Endothelial cell (in vitro differentiated cells): ENCODE measurements around the gene FASLG. TPM values are rescaled to one million over a fixed set of nuclear protein-coding genes. Genes with fewer than 3 reads are reported as not detected.
"Not testable (repeated sequence)": the region's sequence is repeated elsewhere in the genome, so short reads cannot be mapped to it uniquely, and the experiment has no call there.

Experiments used
- DNase-seq: peaks from one replicate; pipeline ENCODE4 v3.0.0; 2021; ENCODE audit warnings: low spot score
- H3K27ac Mint-ChIP-seq: one replicate; pipeline ENCODE4 v1.8.0; 2021; ENCODE audit warnings: mixed read lengths, inconsistent platforms; ENCODE audit not compliant: unreplicated experiment
- H3K27me3 Mint-ChIP-seq: one replicate; pipeline ENCODE4 v1.8.0; 2021; ENCODE audit warnings: mild to moderate bottlenecking, moderate library complexity, mixed read lengths, inconsistent platforms; ENCODE audit not compliant: unreplicated experiment
- H3K36me3 Mint-ChIP-seq: one replicate; pipeline ENCODE4 v1.8.0; 2021; ENCODE audit warnings: mild to moderate bottlenecking, low read depth, mixed read lengths, inconsistent platforms; ENCODE audit not compliant: unreplicated experiment
- H3K4me1 Mint-ChIP-seq: one replicate; pipeline ENCODE4 v1.8.0; 2021; ENCODE audit warnings: mild to moderate bottlenecking, mixed read lengths, inconsistent platforms; ENCODE audit not compliant: unreplicated experiment
- H3K4me3 Mint-ChIP-seq: one replicate; pipeline ENCODE4 v1.8.0; 2021; ENCODE audit warnings: mild to moderate bottlenecking, mixed read lengths, inconsistent platforms; ENCODE audit not compliant: unreplicated experiment
- H3K9me3 Mint-ChIP-seq: one replicate; pipeline ENCODE4 v1.8.0; 2021; ENCODE audit warnings: mixed read lengths, inconsistent platforms; ENCODE audit not compliant: unreplicated experiment
- CTCF ChIP-seq: fragments of 200-600 bp; sonication (generic); IDR thresholded peaks from one replicate; pipeline ENCODE4 v1.5.0; 2021; ENCODE audit warnings: antibody characterized with exemption; ENCODE audit not compliant: unreplicated experiment
- total RNA-seq: library from RNA; stranded (reverse); fragmentation: NEBNext Ultra II Directional; extraction: Animal tissue kit (Norgen Biotek cat#: 25700); gene quantifications from one replicate; pipeline ENCODE4 v1.2.1, GENCODE V29; 2021; ENCODE audit not compliant: unreplicated experiment

The FASLG gene
- total RNA-seq, 1 donor from 2014 or later = not detected

GRCh38 chr1:172680733-172681275 lies 21.9 kb downstream of the FASLG start:
- no peaks in the 10 kb centered on the region for H3K9me3 Mint-ChIP-seq
- peaks cover 16% of the 10 kb centered on the region for H3K4me1 Mint-ChIP-seq
- no peak for TF ChIP-seq CTCF
- H3K36me3 Mint-ChIP-seq = no peaks in the 10 kb centered on the region
- no peak for DNase-seq
- H3K4me3 Mint-ChIP-seq = no peak overlapping the region
- H3K27me3 Mint-ChIP-seq = peaks cover 1% of the 10 kb centered on the region
- no peak overlapping the region for H3K27ac Mint-ChIP-seq

- Mint-ChIP-seq H3K36me3 (no peaks in the 10 kb centered on the region), H3K27me3 (no peaks in the 10 kb centered on the region), H3K9me3 (no peaks in the 10 kb centered on the region), H3K27ac (no peak overlapping the region), H3K4me3 (no peak overlapping the region), H3K4me1 (peaks cover 16% of the 10 kb centered on the region)
- DNase-seq = no peak
- TF ChIP-seq CTCF = no peak
Measured at GRCh38 chr1:172682812-172683211, 23.9 kb downstream of the FASLG start.

- H3K9me3 Mint-ChIP-seq = no peaks in the 10 kb centered on the region
- H3K27ac Mint-ChIP-seq = no peak overlapping the region
- DNase-seq = no peak
- no peak overlapping the region for H3K4me3 Mint-ChIP-seq
- TF ChIP-seq CTCF = no peak
- H3K27me3 Mint-ChIP-seq = no peaks in the 10 kb centered on the region
- H3K4me1 Mint-ChIP-seq = peaks cover 3% of the 10 kb centered on the region
- peaks cover 10% of the 10 kb centered on the region for H3K36me3 Mint-ChIP-seq
Measured at GRCh38 chr1:172686143-172686542, 27.2 kb downstream of the FASLG start.

GRCh38 chr1:172688428-172689085 lies 29.7 kb downstream of the FASLG start:
- not testable (repeated sequence) for H3K4me1 Mint-ChIP-seq, H3K27ac Mint-ChIP-seq, H3K9me3 Mint-ChIP-seq, DNase-seq, H3K27me3 Mint-ChIP-seq, H3K4me3 Mint-ChIP-seq
- peaks cover 18% of the 10 kb centered on the region for H3K36me3 Mint-ChIP-seq

- not testable (repeated sequence) for H3K9me3 Mint-ChIP-seq, H3K27me3 Mint-ChIP-seq, H3K4me3 Mint-ChIP-seq, H3K4me1 Mint-ChIP-seq, DNase-seq, H3K27ac Mint-ChIP-seq
- H3K36me3 Mint-ChIP-seq = peaks cover 18% of the 10 kb centered on the region
Measured at GRCh38 chr1:172690925-172691324, 32.0 kb downstream of the FASLG start.

- TF ChIP-seq CTCF = no peak
- H3K4me1 Mint-ChIP-seq = peaks cover 52% of the 10 kb centered on the region
Measured at GRCh38 chr1:172697534-172698002, 38.7 kb downstream of the FASLG start.

More at GRCh38 chr1:172697534-172698002, 38.7 kb downstream of the FASLG start:
- no peak for DNase-seq
- peaks cover 12% of the 10 kb centered on the region for H3K36me3 Mint-ChIP-seq
- H3K27ac Mint-ChIP-seq = peak overlapping the region; percentile 68
- H3K9me3 Mint-ChIP-seq = no peaks in the 10 kb centered on the region
- peaks cover 4% of the 10 kb centered on the region for H3K27me3 Mint-ChIP-seq
- no peak overlapping the region for H3K4me3 Mint-ChIP-seq
